ENCODE measurements around the gene INSR.

DNA sequence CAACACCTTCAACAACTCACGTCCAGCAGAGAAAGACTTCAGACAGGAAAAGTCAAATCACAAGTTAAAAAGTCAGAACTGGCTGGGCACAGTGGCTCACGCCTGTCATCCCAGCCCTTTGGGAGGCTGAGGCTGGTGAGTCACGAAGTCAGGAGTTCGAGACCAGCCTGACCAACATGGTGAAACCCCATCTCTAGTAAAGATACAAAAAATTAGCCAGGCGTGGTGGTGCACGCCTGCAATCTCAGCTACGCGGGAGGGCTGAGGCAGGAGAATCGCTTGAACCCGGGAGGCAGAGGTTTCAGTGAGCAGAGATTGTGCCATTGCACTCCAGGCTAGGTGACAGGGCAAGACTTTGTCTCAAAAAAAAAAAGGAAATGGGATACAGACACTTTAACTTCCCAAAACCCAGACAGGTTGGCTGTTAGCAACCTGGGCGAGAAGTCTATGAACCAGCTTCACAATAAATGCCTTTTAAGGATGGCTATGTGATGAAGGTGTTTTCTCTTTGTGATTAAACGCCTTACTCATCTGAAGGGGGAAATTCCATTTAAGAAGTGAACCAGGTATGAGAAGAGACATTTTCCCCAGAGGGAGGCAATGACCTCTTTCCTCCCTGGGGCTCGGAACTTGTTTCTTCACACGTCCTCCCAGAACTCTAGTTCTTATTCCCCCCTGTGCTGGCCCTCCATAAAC is 80.4 kb downstream of the INSR start:
- TF ChIP-seq, protein P1, sequence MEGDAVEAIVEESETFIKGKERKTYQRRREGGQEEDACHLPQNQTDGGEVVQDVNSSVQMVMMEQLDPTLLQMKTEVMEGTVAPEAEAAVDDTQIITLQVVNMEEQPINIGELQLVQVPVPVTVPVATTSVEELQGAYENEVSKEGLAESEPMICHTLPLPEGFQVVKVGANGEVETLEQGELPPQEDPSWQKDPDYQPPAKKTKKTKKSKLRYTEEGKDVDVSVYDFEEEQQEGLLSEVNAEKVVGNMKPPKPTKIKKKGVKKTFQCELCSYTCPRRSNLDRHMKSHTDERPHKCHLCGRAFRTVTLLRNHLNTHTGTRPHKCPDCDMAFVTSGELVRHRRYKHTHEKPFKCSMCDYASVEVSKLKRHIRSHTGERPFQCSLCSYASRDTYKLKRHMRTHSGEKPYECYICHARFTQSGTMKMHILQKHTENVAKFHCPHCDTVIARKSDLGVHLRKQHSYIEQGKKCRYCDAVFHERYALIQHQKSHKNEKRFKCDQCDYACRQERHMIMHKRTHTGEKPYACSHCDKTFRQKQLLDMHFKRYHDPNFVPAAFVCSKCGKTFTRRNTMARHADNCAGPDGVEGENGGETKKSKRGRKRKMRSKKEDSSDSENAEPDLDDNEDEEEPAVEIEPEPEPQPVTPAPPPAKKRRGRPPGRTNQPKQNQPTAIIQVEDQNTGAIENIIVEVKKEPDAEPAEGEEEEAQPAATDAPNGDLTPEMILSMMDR (IDR thresholded peaks at IDR 0.05 in 4 of 5, conservative IDR thresholded peaks at IDR 0.05 in 1 of 5), result no peak
- no peak for TF ChIP-seq POLR2A (IDR thresholded peaks at IDR 0.05)

All from gastrocnemius medialis (tissue), 4 donors.